HG03064 (cell line): ENCODE data around the gene PLXNA1.

ENCODE experiments used
- ATAC-seq: cut with Tn5 transposase; IDR thresholded peaks from one replicate; pipeline ENCODE4 v1.9.1; 2021; ENCODE audit warnings: low read depth; ENCODE audit not compliant: unreplicated experiment

The PLXNA1 gene

DNA sequence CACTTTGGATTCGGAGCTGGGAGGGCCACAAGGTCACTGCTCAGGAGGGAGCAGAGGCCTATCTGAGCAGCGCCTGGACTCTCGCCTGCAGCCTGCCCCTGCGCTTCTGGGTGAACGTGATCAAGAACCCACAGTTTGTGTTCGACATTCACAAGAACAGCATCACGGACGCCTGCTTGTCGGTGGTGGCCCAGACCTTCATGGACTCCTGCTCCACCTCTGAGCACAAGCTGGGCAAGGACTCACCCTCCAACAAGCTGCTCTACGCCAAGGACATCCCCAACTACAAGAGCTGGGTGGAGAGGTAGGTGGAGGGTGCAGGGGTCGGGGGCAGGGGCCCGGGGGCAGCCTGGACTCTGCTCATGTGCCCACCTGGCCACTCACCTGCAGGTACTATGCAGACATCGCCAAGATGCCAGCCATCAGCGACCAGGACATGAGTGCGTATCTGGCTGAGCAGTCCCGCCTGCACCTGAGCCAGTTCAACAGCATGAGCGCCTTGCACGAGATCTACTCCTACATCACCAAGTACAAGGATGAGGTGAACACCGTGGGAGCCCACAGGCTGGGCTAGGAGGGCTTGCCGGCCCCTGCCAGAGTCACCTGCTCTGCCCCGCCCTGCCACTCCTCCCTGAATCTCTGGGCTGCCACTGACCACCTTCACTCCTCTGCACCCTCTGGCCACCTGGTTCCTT is 49.5 kb downstream of the PLXNA1 start:
- ATAC-seq = no peak
